ENCODE measurements around the gene IGSF9B.

IGSF9B gene

DNA sequence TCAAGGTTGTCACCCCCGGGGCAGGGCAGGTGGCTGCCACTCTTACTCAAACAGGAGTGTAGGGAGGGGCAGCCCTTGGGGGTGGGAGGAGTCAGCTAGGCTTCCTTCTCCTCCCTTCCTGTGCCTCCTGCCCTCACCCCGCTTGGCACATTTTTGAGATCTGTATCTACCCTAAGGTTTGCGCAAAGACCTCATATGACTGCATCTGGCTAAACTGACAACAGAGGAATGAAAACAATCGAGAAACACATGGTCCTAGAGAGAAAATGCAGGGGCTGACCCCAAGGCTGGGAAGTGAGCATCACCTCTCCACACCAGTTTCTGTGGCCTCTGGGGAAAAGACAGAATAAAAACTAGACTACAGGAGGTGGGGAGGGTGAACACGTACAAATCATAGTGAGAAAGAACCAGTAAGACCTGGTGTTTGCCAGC is 28.1 kb downstream of the IGSF9B start:
- peaks cover 41 to 49% of the 10 kb centered on the region in 2 donors for H3K36me3 ChIP-seq (ENCODE audit: control insufficient read depth in 2 of 2, insufficient read depth in 2 of 2, low read length in 2 of 2)
- H3K4me1 ChIP-seq (ENCODE audit: control insufficient read depth, insufficient read depth, low read length), result peaks cover 25% of the 10 kb centered on the region
- H3K27me3 ChIP-seq (ENCODE audit: control insufficient read depth in 1 of 2, insufficient read depth in 2 of 2, low read length in 2 of 2), result no peaks in the 10 kb centered on the region
- H3K9ac ChIP-seq (ENCODE audit: low read length in 2 of 2), result no peak overlapping the region
- no peak overlapping the region for H3K4me3 ChIP-seq (ENCODE audit: low read length in 2 of 2)
- peak overlapping the region; percentile 11 for H3K27ac ChIP-seq (ENCODE audit: low read length)
- no peaks in the 10 kb centered on the region for H3K9me3 ChIP-seq (ENCODE audit: control insufficient read depth in 2 of 2, low read length in 2 of 2)

DNA sequence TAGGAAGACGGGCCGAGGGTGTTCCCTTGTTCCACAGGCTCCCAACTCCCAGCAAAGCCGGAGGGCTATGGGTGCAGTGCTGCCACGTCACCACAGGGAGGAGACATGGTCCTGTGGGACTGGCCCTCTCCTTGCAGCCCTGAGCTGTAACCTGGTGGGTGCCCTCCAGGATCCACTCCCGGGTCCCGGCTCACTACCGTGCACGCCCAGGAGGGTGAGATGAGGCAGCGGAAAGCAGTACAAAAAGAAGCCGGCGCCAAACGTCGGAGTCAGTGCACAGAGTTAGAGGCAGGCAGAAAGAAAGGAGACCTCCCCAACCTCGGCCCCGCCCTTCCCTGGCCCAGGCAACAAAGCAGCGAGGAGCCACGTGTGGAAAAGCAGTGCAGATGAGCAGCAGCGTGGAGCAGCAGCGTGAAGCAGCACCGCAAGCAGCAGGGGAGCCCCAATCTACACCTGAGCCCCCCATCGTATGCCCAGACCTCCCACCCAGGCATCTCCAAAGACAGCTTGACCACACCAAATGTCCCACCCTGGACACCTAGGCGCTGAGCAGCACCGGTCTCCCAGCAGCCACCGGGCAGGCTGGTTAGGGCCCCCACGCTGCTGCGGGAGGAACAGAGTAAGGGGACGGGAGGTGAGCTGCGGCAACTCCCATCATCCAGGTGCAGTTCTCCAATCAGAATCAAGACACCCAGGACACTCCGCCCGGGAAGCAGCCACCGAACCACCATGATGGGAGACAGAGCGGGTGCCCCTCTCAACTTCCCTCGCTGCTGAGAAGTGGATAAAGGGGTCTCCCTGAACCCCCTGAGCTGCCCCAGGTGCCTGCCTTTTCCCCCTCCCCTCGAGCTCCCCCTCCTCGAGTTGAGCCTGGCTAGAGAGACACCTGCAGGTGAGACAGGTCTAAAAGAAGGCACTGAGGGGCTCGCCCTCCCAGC is 28.8 kb downstream of the IGSF9B start:
- Histone ChIP-seq H3K9me3 (ENCODE audit: control insufficient read depth in 2 of 2, low read length in 2 of 2) (no peaks in the 10 kb centered on the region), H3K4me1 (ENCODE audit: control insufficient read depth, insufficient read depth, low read length) (peaks cover 25% of the 10 kb centered on the region), H3K27me3 (ENCODE audit: control insufficient read depth in 1 of 2, insufficient read depth in 2 of 2, low read length in 2 of 2) (no peaks in the 10 kb centered on the region), H3K36me3 (ENCODE audit: control insufficient read depth in 2 of 2, insufficient read depth in 2 of 2, low read length in 2 of 2) (peaks cover 43 to 48% of the 10 kb centered on the region in 2 donors), H3K9ac (ENCODE audit: low read length in 2 of 2) (no peak overlapping the region), H3K27ac (ENCODE audit: low read length) (no peak overlapping the region), H3K4me3 (ENCODE audit: low read length in 2 of 2) (peak overlapping the region in 1 of 2 donors; percentile 54)

- Histone ChIP-seq H3K27ac (ENCODE audit: low read length) (no peak overlapping the region), H3K4me1 (ENCODE audit: control insufficient read depth, insufficient read depth, low read length) (peaks cover 25% of the 10 kb centered on the region), H3K27me3 (ENCODE audit: control insufficient read depth in 1 of 2, insufficient read depth in 2 of 2, low read length in 2 of 2) (no peaks in the 10 kb centered on the region), H3K36me3 (ENCODE audit: control insufficient read depth in 2 of 2, insufficient read depth in 2 of 2, low read length in 2 of 2) (peaks cover 47 to 60% of the 10 kb centered on the region in 2 donors), H3K4me3 (ENCODE audit: low read length in 2 of 2) (no peak overlapping the region), H3K9ac (ENCODE audit: low read length in 2 of 2) (no peak overlapping the region), H3K9me3 (ENCODE audit: control insufficient read depth in 2 of 2, low read length in 2 of 2) (no peaks in the 10 kb centered on the region)
These were observed 30.1 kb downstream of the IGSF9B start for GRCh38 chr11:133926466-133927246.

GRCh38 chr11:133925756-133926155 is 31.0 kb downstream of the IGSF9B start:
- H3K4me1 ChIP-seq (ENCODE audit: control insufficient read depth, insufficient read depth, low read length), result peaks cover 25% of the 10 kb centered on the region
- no peak overlapping the region for H3K27ac ChIP-seq (ENCODE audit: low read length)
- no peaks in the 10 kb centered on the region for H3K27me3 ChIP-seq (ENCODE audit: control insufficient read depth in 1 of 2, insufficient read depth in 2 of 2, low read length in 2 of 2)
- H3K9me3 ChIP-seq (ENCODE audit: control insufficient read depth in 2 of 2, low read length in 2 of 2), result no peaks in the 10 kb centered on the region
- peaks cover 40 to 62% of the 10 kb centered on the region in 2 donors for H3K36me3 ChIP-seq (ENCODE audit: control insufficient read depth in 2 of 2, insufficient read depth in 2 of 2, low read length in 2 of 2)
- no peak overlapping the region for H3K9ac ChIP-seq (ENCODE audit: low read length in 2 of 2)
- H3K4me3 ChIP-seq (ENCODE audit: low read length in 2 of 2), result no peak overlapping the region

DNA sequence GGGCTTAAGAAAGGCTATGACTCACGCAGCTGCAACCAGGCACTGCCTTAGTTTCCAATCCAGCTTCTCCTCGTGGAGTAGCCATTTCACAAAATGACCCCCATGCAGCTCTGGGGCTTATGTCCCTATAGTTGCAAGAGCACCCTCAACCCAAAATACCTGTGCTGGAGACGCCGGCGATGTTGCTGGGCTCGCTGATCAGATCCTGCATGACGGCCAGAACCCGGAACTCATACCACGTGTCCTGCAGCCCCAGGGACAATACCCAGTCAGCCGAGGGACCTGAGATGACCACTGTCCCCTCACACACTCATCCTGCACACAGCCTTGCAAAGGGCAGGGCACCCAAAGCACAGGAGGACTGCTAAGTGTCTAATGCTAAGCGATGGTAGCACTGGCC is 32.1 kb downstream of the IGSF9B start:
- H3K36me3 ChIP-seq (ENCODE audit: control insufficient read depth in 2 of 2, insufficient read depth in 2 of 2, low read length in 2 of 2), result peaks cover 40 to 58% of the 10 kb centered on the region in 2 donors
- no peak overlapping the region for H3K27ac ChIP-seq (ENCODE audit: low read length)
- peaks cover 16% of the 10 kb centered on the region for H3K4me1 ChIP-seq (ENCODE audit: control insufficient read depth, insufficient read depth, low read length)
- H3K4me3 ChIP-seq (ENCODE audit: low read length in 2 of 2), result no peak overlapping the region
- H3K9ac ChIP-seq (ENCODE audit: low read length in 2 of 2), result no peak overlapping the region
- no peaks in the 10 kb centered on the region for H3K9me3 ChIP-seq (ENCODE audit: control insufficient read depth in 2 of 2, low read length in 2 of 2)
- H3K27me3 ChIP-seq (ENCODE audit: control insufficient read depth in 1 of 2, insufficient read depth in 2 of 2, low read length in 2 of 2), result no peaks in the 10 kb centered on the region

DNA sequence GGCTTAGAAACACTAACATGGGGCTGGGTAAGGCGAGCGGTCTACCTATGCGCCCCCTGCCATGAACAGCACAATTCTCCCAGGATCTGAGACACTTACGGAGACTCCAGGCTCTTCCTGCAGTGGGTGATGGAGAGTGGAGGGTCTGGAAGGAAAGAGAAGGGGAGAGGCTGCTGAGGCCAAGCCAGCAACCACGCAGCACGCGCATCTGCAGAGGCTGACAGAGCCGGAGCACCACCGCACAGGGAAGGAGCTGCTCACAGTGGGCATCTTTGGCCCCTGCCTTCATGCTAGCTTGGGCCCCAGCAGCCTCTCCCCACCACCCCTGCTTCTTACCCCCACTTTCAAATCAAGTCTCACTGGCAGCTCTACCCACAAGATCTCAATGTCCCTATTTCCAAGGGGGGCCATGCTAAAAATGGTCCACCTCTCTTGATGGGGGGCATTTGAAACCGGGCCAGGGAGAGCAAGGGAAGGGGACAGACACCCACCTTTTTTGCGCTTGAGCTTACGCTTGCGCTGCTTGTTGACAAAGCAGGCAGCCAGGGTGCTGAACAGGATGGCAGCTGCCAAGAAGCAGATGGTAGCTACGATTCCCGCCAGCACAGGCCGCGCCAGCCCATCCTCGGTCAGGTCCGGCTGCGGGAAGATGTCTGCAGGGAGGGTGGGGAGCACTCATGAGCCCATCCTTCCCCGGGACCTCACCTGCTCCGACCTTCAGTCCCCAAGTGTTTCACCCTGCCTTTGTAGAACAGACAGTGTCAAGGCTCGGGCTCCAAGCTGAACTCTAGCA is 34.5 kb downstream of the IGSF9B start:
- peaks cover 45 to 53% of the 10 kb centered on the region in 2 donors for H3K36me3 ChIP-seq (ENCODE audit: control insufficient read depth in 2 of 2, insufficient read depth in 2 of 2, low read length in 2 of 2)
- H3K9me3 ChIP-seq (ENCODE audit: control insufficient read depth in 2 of 2, low read length in 2 of 2), result no peaks in the 10 kb centered on the region
- no peak overlapping the region for H3K27ac ChIP-seq (ENCODE audit: low read length)

DNA sequence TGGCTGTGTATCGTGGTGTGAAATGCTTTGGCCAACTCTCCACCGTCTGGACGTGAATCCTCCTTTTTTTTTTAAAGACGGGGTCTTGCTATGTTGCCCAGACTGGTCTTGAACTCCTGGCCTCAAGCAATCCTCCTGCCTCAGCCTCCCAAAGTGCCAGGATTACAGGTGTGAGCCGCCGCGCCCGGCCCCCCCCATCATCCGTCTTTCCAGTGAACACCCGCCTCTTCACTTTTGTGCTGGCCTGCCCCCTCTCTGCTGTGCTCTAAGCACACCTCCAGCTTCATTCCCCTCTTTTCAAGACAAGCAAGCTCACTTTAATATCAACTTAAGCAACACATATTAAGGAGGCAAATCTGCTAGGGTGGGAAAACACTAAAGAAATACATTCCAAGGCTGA is 35.3 kb downstream of the IGSF9B start:
- no peaks in the 10 kb centered on the region for H3K27me3 ChIP-seq (ENCODE audit: control insufficient read depth in 1 of 2, insufficient read depth in 2 of 2, low read length in 2 of 2)
- no peak overlapping the region for H3K27ac ChIP-seq (ENCODE audit: low read length)
- peaks cover 50 to 54% of the 10 kb centered on the region in 2 donors for H3K36me3 ChIP-seq (ENCODE audit: control insufficient read depth in 2 of 2, insufficient read depth in 2 of 2, low read length in 2 of 2)
- H3K9me3 ChIP-seq (ENCODE audit: control insufficient read depth in 2 of 2, low read length in 2 of 2), result no peaks in the 10 kb centered on the region
- H3K4me1 ChIP-seq (ENCODE audit: control insufficient read depth, insufficient read depth, low read length), result no peaks in the 10 kb centered on the region
- no peak overlapping the region for H3K9ac ChIP-seq (ENCODE audit: low read length in 2 of 2)
- no peak overlapping the region for H3K4me3 ChIP-seq (ENCODE audit: low read length in 2 of 2)

More for the DNA sequence above, 34.5 kb downstream of the IGSF9B start:
- no peak overlapping the region for H3K9ac ChIP-seq (ENCODE audit: low read length in 2 of 2)
- H3K4me3 ChIP-seq (ENCODE audit: low read length in 2 of 2), result no peak overlapping the region
- H3K27me3 ChIP-seq (ENCODE audit: control insufficient read depth in 1 of 2, insufficient read depth in 2 of 2, low read length in 2 of 2), result no peaks in the 10 kb centered on the region
- no peaks in the 10 kb centered on the region for H3K4me1 ChIP-seq (ENCODE audit: control insufficient read depth, insufficient read depth, low read length)

- H3K9ac ChIP-seq (ENCODE audit: low read length in 2 of 2), result no peak overlapping the region
- no peaks in the 10 kb centered on the region for H3K9me3 ChIP-seq (ENCODE audit: control insufficient read depth in 2 of 2, low read length in 2 of 2)
- H3K27ac ChIP-seq (ENCODE audit: low read length), result no peak overlapping the region
- no peaks in the 10 kb centered on the region for H3K27me3 ChIP-seq (ENCODE audit: control insufficient read depth in 1 of 2, insufficient read depth in 2 of 2, low read length in 2 of 2)
- H3K4me3 ChIP-seq (ENCODE audit: low read length in 2 of 2), result no peak overlapping the region
- H3K4me1 ChIP-seq (ENCODE audit: control insufficient read depth, insufficient read depth, low read length), result no peaks in the 10 kb centered on the region
- peaks cover 50 to 57% of the 10 kb centered on the region in 2 donors for H3K36me3 ChIP-seq (ENCODE audit: control insufficient read depth in 2 of 2, insufficient read depth in 2 of 2, low read length in 2 of 2)
These were observed 35.7 kb downstream of the IGSF9B start for GRCh38 chr11:133921026-133921425.

GRCh38 chr11:133920109-133920990 is 36.4 kb downstream of the IGSF9B start:
- H3K4me3 ChIP-seq (ENCODE audit: low read length in 2 of 2), result no peak overlapping the region
- H3K36me3 ChIP-seq (ENCODE audit: control insufficient read depth in 2 of 2, insufficient read depth in 2 of 2, low read length in 2 of 2), result peaks cover 51 to 56% of the 10 kb centered on the region in 2 donors
- no peak overlapping the region for H3K27ac ChIP-seq (ENCODE audit: low read length)
- H3K9ac ChIP-seq (ENCODE audit: low read length in 2 of 2), result no peak overlapping the region
- no peaks in the 10 kb centered on the region for H3K9me3 ChIP-seq (ENCODE audit: control insufficient read depth in 2 of 2, low read length in 2 of 2)
- H3K27me3 ChIP-seq (ENCODE audit: control insufficient read depth in 1 of 2, insufficient read depth in 2 of 2, low read length in 2 of 2), result no peaks in the 10 kb centered on the region
- no peaks in the 10 kb centered on the region for H3K4me1 ChIP-seq (ENCODE audit: control insufficient read depth, insufficient read depth, low read length)
